WTC11 (cell line): ENCODE measurements around the gene TMEM238L.

Experiments used
- CBFB ChIP-seq: sonication (generic); formaldehyde crosslinking; IDR thresholded peaks from 2 replicates; pipeline ENCODE4 v1.8.1; 2022; ENCODE audit warnings: mild to moderate bottlenecking, low read depth, missing genetic modification reagents
- ELF4 ChIP-seq: sonication (generic); formaldehyde crosslinking; IDR thresholded peaks from 2 replicates; pipeline ENCODE4 v1.8.1; 2022; ENCODE audit warnings: low read depth, mild to moderate bottlenecking, moderate library complexity, missing genetic modification reagents
- ESRRA ChIP-seq: sonication (generic); formaldehyde crosslinking; IDR thresholded peaks from 2 replicates; pipeline ENCODE4 v1.8.1; 2022; ENCODE audit warnings: mild to moderate bottlenecking, missing genetic modification reagents, borderline replicate concordance
- ETV6 ChIP-seq: sonication (generic); formaldehyde crosslinking; IDR thresholded peaks from 2 replicates; pipeline ENCODE4 v1.8.1; 2022; ENCODE audit warnings: mild to moderate bottlenecking, missing genetic modification reagents
- GABPB1 ChIP-seq: sonication (generic); formaldehyde crosslinking; IDR thresholded peaks from 2 replicates; pipeline ENCODE4 v1.8.1; 2023; ENCODE audit warnings: mild to moderate bottlenecking, missing genetic modification reagents
- JUN ChIP-seq: sonication (generic); formaldehyde crosslinking; IDR thresholded peaks from 2 replicates; pipeline ENCODE4 v1.8.0; 2023; ENCODE audit warnings: mild to moderate bottlenecking, missing genetic modification reagents
- KAT7 ChIP-seq: sonication (generic); formaldehyde crosslinking; IDR thresholded peaks from 2 replicates; pipeline ENCODE4 v1.8.1; 2023; ENCODE audit warnings: missing genetic modification reagents, mild to moderate bottlenecking, borderline replicate concordance
- MXD4 ChIP-seq: fragments of 250-450 bp; sonication (Bioruptor Pico); IDR thresholded peaks from 2 replicates; pipeline ENCODE4 v1.8.0; 2021; ENCODE audit warnings: mild to moderate bottlenecking, moderate library complexity, borderline replicate concordance
- SMAD3 ChIP-seq: sonication (generic); formaldehyde crosslinking; IDR thresholded peaks from 2 replicates; pipeline ENCODE4 v1.8.0; 2022; ENCODE audit warnings: missing genetic modification reagents, mild to moderate bottlenecking, borderline replicate concordance
- ZNF138 ChIP-seq: sonication (generic); formaldehyde crosslinking; conservative IDR thresholded peaks from 2 replicates; pipeline ENCODE4 v1.8.1; 2022; ENCODE audit warnings: mild to moderate bottlenecking, moderate library complexity, missing genetic modification reagents
- TF ChIP-seq, protein P1 (sequence below): fragments of 200-600 bp; IDR thresholded peaks from 2 replicates; pipeline ENCODE4 v1.8.0; 2022; ENCODE audit warnings: antibody characterized with exemption
- TF ChIP-seq, protein P2 (sequence below): sonication (generic); formaldehyde crosslinking; IDR thresholded peaks from 2 replicates; pipeline ENCODE4 v1.8.1; 2022; ENCODE audit warnings: mild to moderate bottlenecking, moderate library complexity, missing genetic modification reagents
- TF ChIP-seq, protein P3 (sequence below): sonication (generic); formaldehyde crosslinking; IDR thresholded peaks from 2 replicates; pipeline ENCODE4 v1.8.0; 2022; ENCODE audit warnings: mild to moderate bottlenecking, missing genetic modification reagents
- TF ChIP-seq, protein P4 (sequence below): sonication (generic); formaldehyde crosslinking; IDR thresholded peaks from 2 replicates; pipeline ENCODE4 v1.8.1; 2023; ENCODE audit warnings: mild to moderate bottlenecking, missing genetic modification reagents, moderate library complexity

DNA sequence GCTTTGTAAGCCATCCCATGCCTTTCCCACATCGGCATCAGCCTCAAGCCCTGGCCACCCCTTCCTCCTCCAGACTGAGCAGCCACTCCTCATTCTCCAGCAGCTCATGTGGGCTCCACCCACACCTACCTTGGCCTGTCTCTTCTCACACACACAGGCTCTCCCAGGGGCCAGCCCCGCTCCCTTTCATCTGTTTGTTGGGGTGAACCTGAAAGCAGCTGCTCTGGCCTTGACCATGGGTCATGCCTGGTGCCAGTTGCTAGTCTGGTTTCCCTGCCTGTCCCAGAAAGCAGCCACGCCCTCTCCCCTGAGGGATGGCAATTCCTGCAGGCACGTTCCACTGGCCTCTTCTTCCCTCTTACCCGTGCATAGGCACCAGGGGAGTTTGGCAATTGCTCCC is 11.4 kb upstream of the TMEM238L start:
- TF ChIP-seq, protein P1, sequence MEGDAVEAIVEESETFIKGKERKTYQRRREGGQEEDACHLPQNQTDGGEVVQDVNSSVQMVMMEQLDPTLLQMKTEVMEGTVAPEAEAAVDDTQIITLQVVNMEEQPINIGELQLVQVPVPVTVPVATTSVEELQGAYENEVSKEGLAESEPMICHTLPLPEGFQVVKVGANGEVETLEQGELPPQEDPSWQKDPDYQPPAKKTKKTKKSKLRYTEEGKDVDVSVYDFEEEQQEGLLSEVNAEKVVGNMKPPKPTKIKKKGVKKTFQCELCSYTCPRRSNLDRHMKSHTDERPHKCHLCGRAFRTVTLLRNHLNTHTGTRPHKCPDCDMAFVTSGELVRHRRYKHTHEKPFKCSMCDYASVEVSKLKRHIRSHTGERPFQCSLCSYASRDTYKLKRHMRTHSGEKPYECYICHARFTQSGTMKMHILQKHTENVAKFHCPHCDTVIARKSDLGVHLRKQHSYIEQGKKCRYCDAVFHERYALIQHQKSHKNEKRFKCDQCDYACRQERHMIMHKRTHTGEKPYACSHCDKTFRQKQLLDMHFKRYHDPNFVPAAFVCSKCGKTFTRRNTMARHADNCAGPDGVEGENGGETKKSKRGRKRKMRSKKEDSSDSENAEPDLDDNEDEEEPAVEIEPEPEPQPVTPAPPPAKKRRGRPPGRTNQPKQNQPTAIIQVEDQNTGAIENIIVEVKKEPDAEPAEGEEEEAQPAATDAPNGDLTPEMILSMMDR, result no peak
- TF ChIP-seq, protein P2, sequence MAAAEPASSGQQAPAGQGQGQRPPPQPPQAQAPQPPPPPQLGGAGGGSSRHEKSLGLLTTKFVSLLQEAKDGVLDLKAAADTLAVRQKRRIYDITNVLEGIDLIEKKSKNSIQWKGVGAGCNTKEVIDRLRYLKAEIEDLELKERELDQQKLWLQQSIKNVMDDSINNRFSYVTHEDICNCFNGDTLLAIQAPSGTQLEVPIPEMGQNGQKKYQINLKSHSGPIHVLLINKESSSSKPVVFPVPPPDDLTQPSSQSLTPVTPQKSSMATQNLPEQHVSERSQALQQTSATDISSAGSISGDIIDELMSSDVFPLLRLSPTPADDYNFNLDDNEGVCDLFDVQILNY (CRISPR knock-in tag), result no peak
- no peak for TF ChIP-seq JUN (CRISPR knock-in tag)
- TF ChIP-seq GABPB1 (CRISPR knock-in tag), result no peak
- TF ChIP-seq ELF4 (CRISPR knock-in tag), result no peak
- TF ChIP-seq SMAD3 (CRISPR knock-in tag), result no peak
- TF ChIP-seq, protein P3, sequence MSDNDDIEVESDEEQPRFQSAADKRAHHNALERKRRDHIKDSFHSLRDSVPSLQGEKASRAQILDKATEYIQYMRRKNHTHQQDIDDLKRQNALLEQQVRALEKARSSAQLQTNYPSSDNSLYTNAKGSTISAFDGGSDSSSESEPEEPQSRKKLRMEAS (CRISPR knock-in tag), result no peak
- TF ChIP-seq KAT7 (CRISPR knock-in tag), result no peak
- TF ChIP-seq ZNF138, result no peak
- TF ChIP-seq MXD4, result no peak
- no peak for TF ChIP-seq ETV6 (CRISPR knock-in tag)
- TF ChIP-seq, protein P4, sequence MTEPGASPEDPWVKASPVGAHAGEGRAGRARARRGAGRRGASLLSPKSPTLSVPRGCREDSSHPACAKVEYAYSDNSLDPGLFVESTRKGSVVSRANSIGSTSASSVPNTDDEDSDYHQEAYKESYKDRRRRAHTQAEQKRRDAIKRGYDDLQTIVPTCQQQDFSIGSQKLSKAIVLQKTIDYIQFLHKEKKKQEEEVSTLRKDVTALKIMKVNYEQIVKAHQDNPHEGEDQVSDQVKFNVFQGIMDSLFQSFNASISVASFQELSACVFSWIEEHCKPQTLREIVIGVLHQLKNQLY, result no peak
- no peak for TF ChIP-seq ESRRA (CRISPR knock-in tag)
- TF ChIP-seq CBFB (CRISPR knock-in tag), result no peak
